ENCODE results near the gene RBM6. TPM values are rescaled to one million over a fixed set of nuclear protein-coding genes. Genes with fewer than 3 reads are reported as not detected.
"Not testable (repeated sequence)": the region's sequence is repeated elsewhere in the genome, so short reads cannot be mapped to it uniquely, and the experiment has no call there.

The RBM6 gene
- total RNA-seq, 1 experiment from 2014 or later, result 118 TPM

DNA sequence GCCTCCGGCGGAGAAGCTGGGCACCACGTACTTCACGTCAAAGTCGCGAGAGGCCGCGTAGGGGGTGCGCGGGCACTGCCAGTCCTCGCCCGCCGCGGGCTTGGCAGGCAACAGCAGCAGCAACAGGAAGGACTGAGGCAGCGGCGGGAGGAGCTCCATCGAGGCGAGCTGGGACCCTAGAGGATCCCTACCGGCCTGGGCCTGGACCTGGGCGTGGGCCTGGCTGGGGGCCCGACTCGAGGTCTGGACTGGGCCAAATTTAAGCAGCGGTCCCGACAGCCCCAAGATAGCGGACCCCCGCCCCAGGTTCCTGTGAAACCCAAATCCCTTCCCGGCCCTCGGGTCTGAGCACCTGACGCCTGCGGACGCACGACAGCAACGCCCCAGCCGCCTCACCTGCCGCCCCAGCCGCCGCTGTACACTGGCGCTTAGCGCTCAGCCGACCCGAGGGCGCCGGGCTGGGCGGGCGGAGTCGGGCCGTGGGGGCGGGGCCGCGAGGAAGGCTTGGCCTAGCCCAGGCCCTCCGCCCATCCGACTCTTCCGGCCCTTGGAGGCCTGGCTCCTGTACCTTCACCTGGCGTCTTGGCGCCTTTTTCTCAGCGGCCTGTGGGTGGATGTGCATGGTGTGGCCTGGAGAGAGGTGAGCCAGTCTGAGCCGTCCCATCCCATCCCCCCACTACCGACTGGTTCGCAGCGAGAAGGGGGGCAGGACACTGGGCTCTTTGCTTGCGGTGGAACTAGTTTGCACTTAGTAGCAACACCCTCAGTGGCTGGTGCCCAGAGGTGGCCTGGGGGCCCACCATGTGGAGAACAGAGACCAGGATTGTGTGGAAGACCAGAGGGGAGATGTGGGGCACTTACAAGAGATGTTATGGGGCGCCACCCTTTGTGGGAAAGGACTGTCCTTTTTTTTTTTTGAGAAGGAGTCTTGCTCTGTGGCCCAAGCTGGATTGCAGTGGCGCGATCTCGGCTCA lies 36.2 kb upstream of the RBM6 start, which contains the start of gene MST1R (continued):
- TF ChIP-seq, protein P1, sequence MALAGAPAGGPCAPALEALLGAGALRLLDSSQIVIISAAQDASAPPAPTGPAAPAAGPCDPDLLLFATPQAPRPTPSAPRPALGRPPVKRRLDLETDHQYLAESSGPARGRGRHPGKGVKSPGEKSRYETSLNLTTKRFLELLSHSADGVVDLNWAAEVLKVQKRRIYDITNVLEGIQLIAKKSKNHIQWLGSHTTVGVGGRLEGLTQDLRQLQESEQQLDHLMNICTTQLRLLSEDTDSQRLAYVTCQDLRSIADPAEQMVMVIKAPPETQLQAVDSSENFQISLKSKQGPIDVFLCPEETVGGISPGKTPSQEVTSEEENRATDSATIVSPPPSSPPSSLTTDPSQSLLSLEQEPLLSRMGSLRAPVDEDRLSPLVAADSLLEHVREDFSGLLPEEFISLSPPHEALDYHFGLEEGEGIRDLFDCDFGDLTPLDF (CRISPR knock-in tag; IDR thresholded peaks at IDR 0.05), result peak; percentile 39; the same call in 1 of the 2 replicates
- TF ChIP-seq, protein P2, sequence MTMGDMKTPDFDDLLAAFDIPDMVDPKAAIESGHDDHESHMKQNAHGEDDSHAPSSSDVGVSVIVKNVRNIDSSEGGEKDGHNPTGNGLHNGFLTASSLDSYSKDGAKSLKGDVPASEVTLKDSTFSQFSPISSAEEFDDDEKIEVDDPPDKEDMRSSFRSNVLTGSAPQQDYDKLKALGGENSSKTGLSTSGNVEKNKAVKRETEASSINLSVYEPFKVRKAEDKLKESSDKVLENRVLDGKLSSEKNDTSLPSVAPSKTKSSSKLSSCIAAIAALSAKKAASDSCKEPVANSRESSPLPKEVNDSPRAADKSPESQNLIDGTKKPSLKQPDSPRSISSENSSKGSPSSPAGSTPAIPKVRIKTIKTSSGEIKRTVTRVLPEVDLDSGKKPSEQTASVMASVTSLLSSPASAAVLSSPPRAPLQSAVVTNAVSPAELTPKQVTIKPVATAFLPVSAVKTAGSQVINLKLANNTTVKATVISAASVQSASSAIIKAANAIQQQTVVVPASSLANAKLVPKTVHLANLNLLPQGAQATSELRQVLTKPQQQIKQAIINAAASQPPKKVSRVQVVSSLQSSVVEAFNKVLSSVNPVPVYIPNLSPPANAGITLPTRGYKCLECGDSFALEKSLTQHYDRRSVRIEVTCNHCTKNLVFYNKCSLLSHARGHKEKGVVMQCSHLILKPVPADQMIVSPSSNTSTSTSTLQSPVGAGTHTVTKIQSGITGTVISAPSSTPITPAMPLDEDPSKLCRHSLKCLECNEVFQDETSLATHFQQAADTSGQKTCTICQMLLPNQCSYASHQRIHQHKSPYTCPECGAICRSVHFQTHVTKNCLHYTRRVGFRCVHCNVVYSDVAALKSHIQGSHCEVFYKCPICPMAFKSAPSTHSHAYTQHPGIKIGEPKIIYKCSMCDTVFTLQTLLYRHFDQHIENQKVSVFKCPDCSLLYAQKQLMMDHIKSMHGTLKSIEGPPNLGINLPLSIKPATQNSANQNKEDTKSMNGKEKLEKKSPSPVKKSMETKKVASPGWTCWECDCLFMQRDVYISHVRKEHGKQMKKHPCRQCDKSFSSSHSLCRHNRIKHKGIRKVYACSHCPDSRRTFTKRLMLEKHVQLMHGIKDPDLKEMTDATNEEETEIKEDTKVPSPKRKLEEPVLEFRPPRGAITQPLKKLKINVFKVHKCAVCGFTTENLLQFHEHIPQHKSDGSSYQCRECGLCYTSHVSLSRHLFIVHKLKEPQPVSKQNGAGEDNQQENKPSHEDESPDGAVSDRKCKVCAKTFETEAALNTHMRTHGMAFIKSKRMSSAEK (CRISPR knock-in tag; IDR thresholded peaks at IDR 0.05; ENCODE audit: borderline replicate concordance), result no peak
- TF ChIP-seq, protein P3, sequence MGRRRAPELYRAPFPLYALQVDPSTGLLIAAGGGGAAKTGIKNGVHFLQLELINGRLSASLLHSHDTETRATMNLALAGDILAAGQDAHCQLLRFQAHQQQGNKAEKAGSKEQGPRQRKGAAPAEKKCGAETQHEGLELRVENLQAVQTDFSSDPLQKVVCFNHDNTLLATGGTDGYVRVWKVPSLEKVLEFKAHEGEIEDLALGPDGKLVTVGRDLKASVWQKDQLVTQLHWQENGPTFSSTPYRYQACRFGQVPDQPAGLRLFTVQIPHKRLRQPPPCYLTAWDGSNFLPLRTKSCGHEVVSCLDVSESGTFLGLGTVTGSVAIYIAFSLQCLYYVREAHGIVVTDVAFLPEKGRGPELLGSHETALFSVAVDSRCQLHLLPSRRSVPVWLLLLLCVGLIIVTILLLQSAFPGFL (CRISPR knock-in tag; IDR thresholded peaks at IDR 0.05; ENCODE audit: borderline replicate concordance), result no peak
- TF ChIP-seq OVOL2 (CRISPR knock-in tag; IDR thresholded peaks at IDR 0.05; ENCODE audit: borderline replicate concordance) (no peak), NFYB (CRISPR knock-in tag; conservative IDR thresholded peaks at IDR 0.05; ENCODE audit: low read depth) (no peak), TEAD1 (CRISPR knock-in tag; IDR thresholded peaks at IDR 0.05) (peak; percentile 47; the same call in 1 of the 2 replicates), NR1H2 (CRISPR knock-in tag; IDR thresholded peaks at IDR 0.05) (no peak), ZNF416 (CRISPR knock-in tag; IDR thresholded peaks at IDR 0.05) (no peak), ZNF121 (CRISPR knock-in tag; IDR thresholded peaks at IDR 0.05) (0 out of 2 replicates have a peak, but pooled peaks have one; percentile 1), TEAD4 (CRISPR knock-in tag; IDR thresholded peaks at IDR 0.05) (no peak), ZNF219 (CRISPR knock-in tag; IDR thresholded peaks at IDR 0.05; ENCODE audit: borderline replicate concordance) (no peak), ZBTB21 (CRISPR knock-in tag; IDR thresholded peaks at IDR 0.05; ENCODE audit: borderline replicate concordance) (no peak), ESRRA (CRISPR knock-in tag; IDR thresholded peaks at IDR 0.05; ENCODE audit: borderline replicate concordance) (peak; percentile 36; the same call in 1 of the 2 replicates), ZNF232 (CRISPR knock-in tag; IDR thresholded peaks at IDR 0.05) (no peak)
- TF ChIP-seq, protein P4, sequence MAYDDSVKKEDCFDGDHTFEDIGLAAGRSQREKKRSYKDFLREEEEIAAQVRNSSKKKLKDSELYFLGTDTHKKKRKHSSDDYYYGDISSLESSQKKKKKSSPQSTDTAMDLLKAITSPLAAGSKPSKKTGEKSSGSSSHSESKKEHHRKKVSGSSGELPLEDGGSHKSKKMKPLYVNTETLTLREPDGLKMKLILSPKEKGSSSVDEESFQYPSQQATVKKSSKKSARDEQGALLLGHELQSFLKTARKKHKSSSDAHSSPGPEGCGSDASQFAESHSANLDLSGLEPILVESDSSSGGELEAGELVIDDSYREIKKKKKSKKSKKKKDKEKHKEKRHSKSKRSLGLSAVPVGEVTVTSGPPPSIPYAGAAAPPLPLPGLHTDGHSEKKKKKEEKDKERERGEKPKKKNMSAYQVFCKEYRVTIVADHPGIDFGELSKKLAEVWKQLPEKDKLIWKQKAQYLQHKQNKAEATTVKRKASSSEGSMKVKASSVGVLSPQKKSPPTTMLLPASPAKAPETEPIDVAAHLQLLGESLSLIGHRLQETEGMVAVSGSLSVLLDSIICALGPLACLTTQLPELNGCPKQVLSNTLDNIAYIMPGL (CRISPR knock-in tag; IDR thresholded peaks at IDR 0.05), result no peak; the same call in 1 of the 2 replicates

DNA sequence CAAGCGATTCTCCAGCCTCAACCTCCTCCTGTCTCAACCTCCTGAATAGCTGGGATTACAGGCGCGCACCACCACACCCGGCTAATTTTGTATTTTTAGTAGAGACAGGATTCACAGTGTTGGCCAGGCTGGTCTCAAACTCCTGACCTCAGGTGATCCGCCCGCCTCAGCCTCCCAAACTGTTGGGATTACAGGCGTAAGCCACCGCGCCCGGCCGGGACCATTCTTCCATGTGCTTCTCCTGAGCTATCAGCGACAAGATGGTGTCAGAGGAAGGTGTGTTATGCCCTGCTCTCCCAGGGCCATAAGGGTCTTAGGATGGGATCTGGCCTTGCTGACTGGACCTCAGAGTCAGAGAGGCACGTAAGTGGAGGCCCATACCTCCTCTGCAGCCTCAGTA lies 35.5 kb upstream of the RBM6 start:
- H3K27me3 Mint-ChIP-seq (ENCODE audit: low read depth); H3K4me3 Mint-ChIP-seq; H3K27ac Mint-ChIP-seq; POLR2A ChIA-PET; H3K9me3 Mint-ChIP-seq; ATAC-seq; H3K36me3 Mint-ChIP-seq; DNase-seq (ENCODE audit: low spot score): not testable (repeated sequence)
- H3K4me1 Mint-ChIP-seq, result peaks cover 33% of the 10 kb centered on the region
- CTCF ChIA-PET, result interaction anchor here (0.6 to 8.9 kb wide), 3 partner anchors 54 to 100 kb away, joined by 4 to 115 read pairs (median 103); partner anchors contain the start of gene INKA1
